ENCODE data around the gene IL1R2. TPM values are rescaled to one million over a fixed set of nuclear protein-coding genes. Genes with fewer than 3 reads are reported as not detected.

The IL1R2 gene
- total RNA-seq, 1 donor, result 0.36 TPM

- no peak overlapping the region for H2AFZ ChIP-seq (ENCODE audit: low read length)
- H3K4me1 ChIP-seq (ENCODE audit: insufficient read depth, low read length), result peaks cover 43% of the 10 kb centered on the region
- H3K4me3 ChIP-seq (ENCODE audit: insufficient read depth, low read length), result no peak overlapping the region
- DNase-seq (ENCODE audit: insufficient read length, low spot score, missing footprints), result no peak
- H4K20me1 ChIP-seq (ENCODE audit: insufficient read depth, low read length), result no peaks in the 10 kb centered on the region
- H3K9me3 ChIP-seq (ENCODE audit: low read depth, low read length), result peaks cover 6% of the 10 kb centered on the region
- TF ChIP-seq CTCF (IDR thresholded peaks at IDR 0.05; ENCODE audit: extremely low read depth, low read depth, low read length), result no peak
- no peaks in the 10 kb centered on the region for H3K79me2 ChIP-seq (ENCODE audit: insufficient read depth, low read length)
- H3K4me2 ChIP-seq (ENCODE audit: insufficient read depth, low read length), result no peak overlapping the region
- no peaks in the 10 kb centered on the region for H3K36me3 ChIP-seq (ENCODE audit: insufficient read depth, low read length)
- H3K27me3 ChIP-seq (ENCODE audit: insufficient read depth, low read length), result no peaks in the 10 kb centered on the region
- no peak overlapping the region for H3K27ac ChIP-seq (ENCODE audit: low read depth, low read length)
Observed at GRCh38 chr2:102060792-102061191, 69.0 kb downstream of the IL1R2 start.

GRCh38 chr2:102061286-102061699 lies 69.5 kb downstream of the IL1R2 start:
- Histone ChIP-seq H2AFZ (ENCODE audit: low read length) (no peak overlapping the region), H3K36me3 (ENCODE audit: insufficient read depth, low read length) (no peaks in the 10 kb centered on the region), H3K4me1 (ENCODE audit: insufficient read depth, low read length) (peaks cover 39% of the 10 kb centered on the region), H4K20me1 (ENCODE audit: insufficient read depth, low read length) (no peaks in the 10 kb centered on the region), H3K79me2 (ENCODE audit: insufficient read depth, low read length) (no peaks in the 10 kb centered on the region), H3K4me2 (ENCODE audit: insufficient read depth, low read length) (no peak overlapping the region), H3K27ac (ENCODE audit: low read depth, low read length) (peak overlapping the region; percentile 95), H3K9me3 (ENCODE audit: low read depth, low read length) (peaks cover 8% of the 10 kb centered on the region), H3K27me3 (ENCODE audit: insufficient read depth, low read length) (no peaks in the 10 kb centered on the region), H3K4me3 (ENCODE audit: insufficient read depth, low read length) (no peak overlapping the region)
- TF ChIP-seq CTCF (IDR thresholded peaks at IDR 0.05; ENCODE audit: extremely low read depth, low read depth, low read length), result no peak
- no peak for DNase-seq (ENCODE audit: insufficient read length, low spot score, missing footprints)

GRCh38 chr2:102061962-102062795 lies 70.4 kb downstream of the IL1R2 start:
- H3K27ac ChIP-seq (ENCODE audit: low read depth, low read length), result peak overlapping the region; percentile 95
- TF ChIP-seq CTCF (IDR thresholded peaks at IDR 0.05; ENCODE audit: extremely low read depth, low read depth, low read length), result no peak
- H4K20me1 ChIP-seq (ENCODE audit: insufficient read depth, low read length), result no peaks in the 10 kb centered on the region
- no peaks in the 10 kb centered on the region for H3K36me3 ChIP-seq (ENCODE audit: insufficient read depth, low read length)
- H3K27me3 ChIP-seq (ENCODE audit: insufficient read depth, low read length), result no peaks in the 10 kb centered on the region
- peaks cover 39% of the 10 kb centered on the region for H3K4me1 ChIP-seq (ENCODE audit: insufficient read depth, low read length)
- peak; percentile 43 for DNase-seq (ENCODE audit: insufficient read length, low spot score, missing footprints)
- no peak overlapping the region for H3K4me3 ChIP-seq (ENCODE audit: insufficient read depth, low read length)
- H3K79me2 ChIP-seq (ENCODE audit: insufficient read depth, low read length), result no peaks in the 10 kb centered on the region
- H3K9me3 ChIP-seq (ENCODE audit: low read depth, low read length), result peaks cover 8% of the 10 kb centered on the region
- peak overlapping the region; percentile 23 for H3K4me2 ChIP-seq (ENCODE audit: insufficient read depth, low read length)
- no peak overlapping the region for H2AFZ ChIP-seq (ENCODE audit: low read length)

GRCh38 chr2:102062802-102063201 lies 71.0 kb downstream of the IL1R2 start:
- H3K9me3 ChIP-seq (ENCODE audit: low read depth, low read length), result peaks cover 8% of the 10 kb centered on the region
- no peaks in the 10 kb centered on the region for H3K36me3 ChIP-seq (ENCODE audit: insufficient read depth, low read length)
- H3K4me3 ChIP-seq (ENCODE audit: insufficient read depth, low read length), result no peak overlapping the region
- DNase-seq (ENCODE audit: insufficient read length, low spot score, missing footprints), result no peak
- H3K4me2 ChIP-seq (ENCODE audit: insufficient read depth, low read length), result peak overlapping the region; percentile 23
- no peak overlapping the region for H2AFZ ChIP-seq (ENCODE audit: low read length)
- H3K27ac ChIP-seq (ENCODE audit: low read depth, low read length), result peak overlapping the region; percentile 95
- no peak for TF ChIP-seq CTCF (IDR thresholded peaks at IDR 0.05; ENCODE audit: extremely low read depth, low read depth, low read length)
- peaks cover 39% of the 10 kb centered on the region for H3K4me1 ChIP-seq (ENCODE audit: insufficient read depth, low read length)
- no peaks in the 10 kb centered on the region for H3K27me3 ChIP-seq (ENCODE audit: insufficient read depth, low read length)
- no peaks in the 10 kb centered on the region for H3K79me2 ChIP-seq (ENCODE audit: insufficient read depth, low read length)
- H4K20me1 ChIP-seq (ENCODE audit: insufficient read depth, low read length), result no peaks in the 10 kb centered on the region
